Measurements from ENCODE around the gene NQO2.
A peak's percentile ranks its signal among the peaks of the same experiment; 100 is the strongest.
"Not testable (repeated sequence)": the region's sequence is repeated elsewhere in the genome, so short reads cannot be mapped to it uniquely, and the experiment has no call there.

Gene NQO2

GRCh38 chr6:2970034-2970685 is 29.5 kb upstream of the NQO2 start:
- DNase-seq (ENCODE audit: low read depth), result no peak

- DNase-seq (ENCODE audit: low read depth), result peak; percentile 56
These were observed 28.8 kb upstream of the NQO2 start for GRCh38 chr6:2970753-2971419.

- peak; percentile 36 for DNase-seq (ENCODE audit: low read depth)
These were observed 28.1 kb upstream of the NQO2 start, which contains the start of gene SERPINB6 for GRCh38 chr6:2971420-2972218. TSS of gene SERPINB6 (minus strand) at chr6:2971567. CDS start at chr6:2959332, 12,235 bp downstream.

- DNase-seq (ENCODE audit: low read depth), result not testable (repeated sequence)
These were observed 27.5 kb upstream of the NQO2 start for GRCh38 chr6:2972219-2972487.

- DNase-seq (ENCODE audit: low read depth), result not testable (repeated sequence)
These were observed 27.0 kb upstream of the NQO2 start for GRCh38 chr6:2972685-2973084.

GRCh38 chr6:2973180-2973579 is 26.5 kb upstream of the NQO2 start:
- DNase-seq (ENCODE audit: low read depth), result not testable (repeated sequence)

GRCh38 chr6:2973676-2974075 is 26.0 kb upstream of the NQO2 start:
- no peak for DNase-seq (ENCODE audit: low read depth)

GRCh38 chr6:2976060-2976459 is 23.6 kb upstream of the NQO2 start:
- no peak for DNase-seq (ENCODE audit: low read depth)

- no peak for DNase-seq (ENCODE audit: low read depth)
These were observed 23.1 kb upstream of the NQO2 start for GRCh38 chr6:2976571-2977085.

- no peak for DNase-seq (ENCODE audit: low read depth)
These were observed 22.4 kb upstream of the NQO2 start for GRCh38 chr6:2977290-2977689.

GRCh38 chr6:2977799-2978590 is 21.7 kb upstream of the NQO2 start:
- no peak for DNase-seq (ENCODE audit: low read depth)

- DNase-seq (ENCODE audit: low read depth), result no peak
These were observed 20.8 kb upstream of the NQO2 start for GRCh38 chr6:2978923-2979322.

- DNase-seq (ENCODE audit: low read depth), result no peak
These were observed 19.8 kb upstream of the NQO2 start for GRCh38 chr6:2979819-2980464.

GRCh38 chr6:2980465-2980855 is 19.2 kb upstream of the NQO2 start:
- DNase-seq (ENCODE audit: low read depth), result no peak

GRCh38 chr6:2982426-2983117 is 17.1 kb upstream of the NQO2 start:
- DNase-seq (ENCODE audit: low read depth), result no peak

- DNase-seq (ENCODE audit: low read depth), result no peak
These were observed 14.8 kb upstream of the NQO2 start for GRCh38 chr6:2984738-2985406.

- no peak for DNase-seq (ENCODE audit: low read depth)
These were observed 12.9 kb upstream of the NQO2 start for GRCh38 chr6:2986722-2987221.

GRCh38 chr6:2988094-2988425 is 11.6 kb upstream of the NQO2 start:
- DNase-seq (ENCODE audit: low read depth), result no peak

GRCh38 chr6:2988426-2989331 is 11.0 kb upstream of the NQO2 start:
- DNase-seq (ENCODE audit: low read depth), result peak; percentile 83

All from activated T-cell treated with anti-CD3 and anti-CD28 coated beads for 48 hours (primary cell).